GM19043 (cell line): ENCODE data around the gene TFF3.

Experiments used
- ATAC-seq: cut with Tn5 transposase; IDR thresholded peaks from one replicate; pipeline ENCODE4 v1.9.1; 2021; ENCODE audit warnings: low read depth; ENCODE audit not compliant: unreplicated experiment

The TFF3 gene

GRCh38 chr21:42347601-42348327 is 32.6 kb upstream of the TFF3 start:
- ATAC-seq = no peak

- no peak for ATAC-seq
Observed at GRCh38 chr21:42346866-42347600, 31.8 kb upstream of the TFF3 start.

- ATAC-seq = no peak
Observed at GRCh38 chr21:42346441-42346840, 31.2 kb upstream of the TFF3 start.

GRCh38 chr21:42344631-42345030 is 29.4 kb upstream of the TFF3 start:
- ATAC-seq = no peak

- ATAC-seq = no peak
Observed at GRCh38 chr21:42343963-42344510, 28.8 kb upstream of the TFF3 start.

- ATAC-seq = no peak
Observed at GRCh38 chr21:42343556-42343955, 28.3 kb upstream of the TFF3 start.

GRCh38 chr21:42343101-42343500 is 27.9 kb upstream of the TFF3 start:
- ATAC-seq = no peak

- no peak for ATAC-seq
Observed at GRCh38 chr21:42341776-42342542, 26.8 kb upstream of the TFF3 start.

- no peak for ATAC-seq
Observed at GRCh38 chr21:42340187-42341050, 25.2 kb upstream of the TFF3 start.

- no peak for ATAC-seq
Observed at GRCh38 chr21:42338729-42339715, 23.8 kb upstream of the TFF3 start.

- no peak for ATAC-seq
Observed at GRCh38 chr21:42337830-42338728, 22.9 kb upstream of the TFF3 start.

GRCh38 chr21:42337276-42337675 is 22.1 kb upstream of the TFF3 start:
- ATAC-seq = no peak

- no peak for ATAC-seq
Observed at GRCh38 chr21:42336054-42336453, 20.8 kb upstream of the TFF3 start.

- no peak for ATAC-seq
Observed at GRCh38 chr21:42332557-42333317, 17.5 kb upstream of the TFF3 start.

GRCh38 chr21:42331660-42332059 is 16.5 kb upstream of the TFF3 start:
- ATAC-seq = no peak

GRCh38 chr21:42330380-42331371 is 15.5 kb upstream of the TFF3 start:
- no peak for ATAC-seq
